GM23338 (cell line): ENCODE data around the gene CELF2.

Experiments
- CREB1 ChIP-seq: fragments of 250-450 bp; sonication (Bioruptor Pico); IDR thresholded peaks from 2 replicates; pipeline ENCODE4 v1.5.0; 2020; ENCODE audit warnings: low read depth, mild to moderate bottlenecking, moderate library complexity
- CTCF ChIP-seq, 2 experiments: fragments of 200-600 bp in 1 of 2; sonication (generic) in 1 of 2; conservative IDR thresholded peaks; 2 replicates each; pipeline versions ENCODE4 v1.5.1 to v1.6.1; 2016 to 2017; ENCODE audit warnings: antibody characterized with exemption in 2 of 2, low read depth in 2 of 2, mild to moderate bottlenecking in 2 of 2, moderate library complexity in 1 of 2
- EZH2 ChIP-seq: fragments of 200-600 bp; sonication (generic); IDR thresholded peaks from one replicate; pipeline ENCODE4 v1.8.0; 2017; ENCODE audit warnings: antibody characterized with exemption, mild to moderate bottlenecking, low read depth; ENCODE audit not compliant: unreplicated experiment
- EZH2phosphoT487 ChIP-seq: fragments of 200-600 bp; sonication (generic); IDR thresholded peaks from one replicate; pipeline ENCODE4 v1.8.1; 2018; ENCODE audit warnings: antibody characterized with exemption; ENCODE audit not compliant: unreplicated experiment
- JUNB ChIP-seq: IDR thresholded peaks from one replicate; pipeline ENCODE4 v1.6.1; 2016; ENCODE audit warnings: antibody characterized with exemption; ENCODE audit not compliant: unreplicated experiment
- NANOG ChIP-seq: IDR thresholded peaks from 2 replicates; pipeline ENCODE4 v1.6.1; 2016; ENCODE audit warnings: antibody characterized with exemption, borderline replicate concordance
- POLR2AphosphoS5 ChIP-seq: IDR thresholded peaks from 2 replicates; pipeline ENCODE4 v1.6.1; 2016; ENCODE audit warnings: antibody characterized with exemption, low read depth
- REST ChIP-seq: IDR thresholded peaks from one replicate; pipeline ENCODE4 v1.6.1; 2018; ENCODE audit warnings: antibody characterized with exemption; ENCODE audit not compliant: unreplicated experiment
- STAT1 ChIP-seq: IDR thresholded peaks from one replicate; pipeline ENCODE4 v1.6.1; 2016; ENCODE audit warnings: antibody characterized with exemption; ENCODE audit not compliant: unreplicated experiment

DNA sequence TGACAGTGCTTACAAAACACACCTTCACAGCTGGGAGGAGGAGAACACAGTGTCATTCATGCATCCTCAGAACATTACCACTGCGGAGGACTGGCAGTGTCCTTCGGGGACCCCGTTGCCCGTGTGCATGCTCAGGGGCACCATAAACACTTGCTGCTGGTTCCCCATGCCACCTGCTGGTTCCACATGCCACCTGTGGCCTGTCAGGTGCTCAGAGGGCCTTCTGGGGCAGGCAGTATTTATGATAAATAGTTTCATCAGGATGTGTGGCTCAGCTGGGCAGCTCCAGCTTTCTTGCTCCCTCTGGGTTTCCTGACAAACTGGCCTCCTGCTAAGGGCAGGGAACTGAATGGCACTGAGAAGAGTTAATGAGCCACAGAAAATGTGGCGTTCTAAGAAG, 32.1 kb downstream of the CELF2 start:
- TF ChIP-seq EZH2phosphoT487, result no peak
- TF ChIP-seq CTCF (conservative IDR thresholded peaks at IDR 0.05; ENCODE audit: low read depth in 2 of 2), result no peak
- no peak for TF ChIP-seq POLR2AphosphoS5
- no peak for TF ChIP-seq CREB1
- no peak for TF ChIP-seq NANOG
- no peak for TF ChIP-seq STAT1
- TF ChIP-seq EZH2, result no peak
- no peak for TF ChIP-seq REST
- TF ChIP-seq JUNB, result no peak
